Dermis microvascular lymphatic vessel endothelial cell (primary cell): ENCODE results near the gene PERM1. TPM values are rescaled to one million over a fixed set of nuclear protein-coding genes. Genes with fewer than 3 reads are reported as not detected.
"Not testable (repeated sequence)": the region's sequence is repeated elsewhere in the genome, so short reads cannot be mapped to it uniquely, and the experiment has no call there.

Source experiments
- DNase-seq, 2 donors: peaks; one replicate each; pipeline versions ENCODE4 v3.0.0 to v3.0.0-alpha.2; 2010; ENCODE audit warnings: low read depth in 2 of 2
- total RNA-seq: library from RNA; depleted of rRNA; stranded (reverse); fragments of >200 nt; gene quantifications from 2 replicates; pipeline ENCODE4 v1.2.1, GENCODE V29; 2014

Gene PERM1
- total RNA-seq, 1 donor from 2014 or later = not detected

- DNase-seq = no peak
Measured at GRCh38 chr1:947958-948357, 33.9 kb downstream of the PERM1 start.

- DNase-seq = not testable (repeated sequence)
Measured at GRCh38 chr1:946811-947210, 35.1 kb downstream of the PERM1 start.

GRCh38 chr1:945688-946556, 36.0 kb downstream of the PERM1 start:
- DNase-seq = no peak

DNA sequence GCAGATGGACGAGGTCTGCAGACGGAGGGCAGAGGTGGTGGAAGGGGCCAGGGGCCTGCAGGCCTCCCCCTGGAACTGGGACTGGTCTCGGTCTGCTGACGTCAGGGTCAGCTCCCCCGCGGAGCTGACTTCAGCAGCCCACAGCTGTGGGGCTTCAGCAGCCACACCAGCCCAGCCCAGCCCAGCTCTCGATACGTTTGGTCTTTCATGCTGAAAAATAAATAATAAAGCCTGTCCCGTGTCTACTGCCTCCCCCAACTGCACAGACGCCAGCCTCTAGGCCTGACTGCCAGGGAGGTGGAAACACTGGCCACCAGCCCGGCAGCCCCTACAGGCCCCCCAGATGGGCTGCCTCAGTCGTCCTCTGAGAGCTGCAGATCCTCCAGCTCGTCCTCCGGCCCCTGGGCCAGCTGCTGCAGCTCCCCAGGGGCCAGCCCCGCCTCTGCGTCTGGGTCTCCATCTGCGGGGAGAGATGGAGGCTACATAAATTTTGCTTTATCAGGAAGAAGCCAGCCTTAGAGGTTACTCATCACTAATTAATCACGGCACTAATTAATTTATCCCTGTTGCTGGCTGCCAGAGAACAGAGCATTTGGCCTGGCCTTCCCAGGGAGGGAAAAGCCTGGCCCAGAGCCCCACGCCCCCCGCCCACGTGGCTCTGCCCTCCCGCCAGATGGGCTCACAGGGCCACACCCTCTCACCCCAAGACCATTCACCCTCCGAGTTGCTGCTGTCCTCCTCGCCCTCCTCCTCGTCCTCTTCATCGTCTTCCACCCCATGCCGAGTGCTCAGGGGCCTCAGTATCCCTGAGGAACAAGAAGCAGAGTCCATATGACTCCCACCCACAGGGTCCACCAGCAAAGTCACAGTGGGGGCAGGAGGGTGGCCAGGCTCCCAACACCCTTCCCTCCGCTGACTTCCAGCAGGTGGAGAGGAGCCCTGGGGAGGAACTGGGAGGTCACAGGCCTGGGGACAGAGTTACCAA, 37.3 kb downstream of the PERM1 start:
- DNase-seq = no peak

DNA sequence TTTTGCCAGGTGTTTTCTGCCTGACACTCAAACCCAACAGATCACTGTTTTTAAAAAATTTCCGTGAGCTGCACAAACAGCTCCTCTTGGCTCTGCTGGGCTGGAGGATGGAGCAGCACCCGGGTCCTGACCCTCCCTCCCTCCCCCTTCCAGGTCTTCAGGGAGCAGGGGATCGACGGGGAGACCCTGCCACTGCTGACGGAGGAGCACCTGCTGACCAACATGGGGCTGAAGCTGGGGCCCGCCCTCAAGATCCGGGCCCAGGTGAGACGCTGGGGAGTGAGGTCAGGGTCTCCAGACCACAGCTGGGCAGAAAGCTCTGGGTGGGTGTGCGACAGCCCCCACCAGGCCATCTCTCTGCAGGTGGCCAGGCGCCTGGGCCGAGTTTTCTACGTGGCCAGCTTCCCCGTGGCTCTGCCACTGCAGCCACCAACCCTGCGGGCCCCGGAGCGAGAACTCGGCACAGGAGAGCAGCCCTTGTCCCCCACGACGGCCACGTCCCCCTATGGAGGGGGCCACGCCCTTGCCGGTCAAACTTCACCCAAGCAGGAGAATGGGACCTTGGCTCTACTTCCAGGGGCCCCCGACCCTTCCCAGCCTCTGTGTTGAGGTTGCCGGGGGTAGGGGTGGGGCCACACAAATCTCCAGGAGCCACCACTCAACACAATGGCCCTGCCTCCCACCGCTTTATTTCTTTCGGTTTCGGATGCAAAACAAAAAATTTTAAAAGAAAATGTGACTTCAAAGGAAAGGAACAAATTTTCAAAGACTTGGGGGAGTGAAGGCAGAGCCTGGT, 38.1 kb downstream of the PERM1 start:
- DNase-seq = no peak

- no peak for DNase-seq
Measured at GRCh38 chr1:942864-943533, 38.9 kb downstream of the PERM1 start.

GRCh38 chr1:942411-942821, 39.5 kb downstream of the PERM1 start:
- no peak for DNase-seq

- peak in 1 of 2 donors; percentile 29 for DNase-seq
Measured at GRCh38 chr1:941588-942383, 40.1 kb downstream of the PERM1 start.

- no peak for DNase-seq
Measured at GRCh38 chr1:941015-941587, 40.8 kb downstream of the PERM1 start.

GRCh38 chr1:940107-941014, 41.5 kb downstream of the PERM1 start:
- DNase-seq = peak in 1 of 2 donors; percentile 43

DNA sequence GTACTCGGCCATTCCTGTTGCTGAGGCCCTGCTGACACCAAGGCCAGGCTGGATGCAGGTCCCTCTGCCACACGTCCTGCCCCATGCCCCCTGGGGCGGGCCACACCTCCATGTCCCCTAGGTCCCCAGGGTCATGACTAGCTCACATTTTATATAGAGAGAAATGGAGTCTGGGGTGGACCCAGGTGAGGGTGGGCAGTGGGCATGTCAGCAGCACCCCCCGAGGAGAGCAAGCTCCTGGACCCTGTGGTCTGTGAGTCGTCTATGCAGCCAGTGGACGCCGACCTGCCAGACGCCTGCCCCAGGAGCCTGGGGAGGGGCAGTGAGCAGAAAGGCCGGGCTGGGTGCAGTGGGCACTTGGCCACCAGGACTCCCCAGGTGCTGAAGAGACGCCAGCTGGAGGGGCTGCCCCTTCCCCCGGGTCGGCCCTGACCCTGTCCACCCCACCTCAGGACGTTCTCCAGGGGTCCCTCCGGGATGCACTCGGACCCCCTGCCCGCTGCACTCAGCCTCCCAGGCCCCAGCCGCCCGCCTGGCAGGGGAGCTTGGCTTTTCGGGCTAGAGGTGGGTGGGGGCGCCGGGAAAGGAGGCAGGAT, 42.3 kb downstream of the PERM1 start:
- DNase-seq = no peak

- no peak for DNase-seq
Measured at GRCh38 chr1:938711-939489, 43.0 kb downstream of the PERM1 start.

DNA sequence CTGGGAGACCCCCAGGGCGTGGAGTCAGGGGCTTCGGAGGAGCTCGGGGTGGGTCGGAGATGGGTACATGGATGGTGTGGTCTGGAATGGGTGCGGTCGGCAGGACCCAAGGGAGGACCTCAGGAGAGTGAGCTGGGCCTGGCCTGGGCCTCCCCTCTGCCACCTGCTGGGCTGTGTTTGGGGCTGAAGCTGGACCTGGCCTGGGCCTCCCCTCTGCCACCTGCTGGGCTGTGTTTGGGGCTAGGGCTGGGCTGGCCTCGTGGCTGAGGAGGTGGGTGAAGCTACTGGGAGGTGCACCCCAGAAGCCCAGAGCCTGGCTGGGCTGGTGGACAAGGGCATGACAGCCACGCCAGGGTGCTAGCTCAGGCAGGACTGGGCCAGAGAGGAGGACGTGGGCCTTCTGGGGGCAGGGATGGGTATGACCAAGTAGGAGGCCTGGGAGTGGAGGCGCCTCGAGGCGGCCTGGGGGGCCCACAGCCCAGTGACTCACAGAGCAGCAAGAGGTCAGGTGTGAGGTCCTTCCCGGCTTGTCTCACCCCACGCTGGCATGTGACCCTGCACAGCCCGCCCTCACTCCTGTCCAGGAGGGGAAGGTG, 43.7 kb downstream of the PERM1 start:
- DNase-seq = peak in 1 of 2 donors; percentile 38

DNA sequence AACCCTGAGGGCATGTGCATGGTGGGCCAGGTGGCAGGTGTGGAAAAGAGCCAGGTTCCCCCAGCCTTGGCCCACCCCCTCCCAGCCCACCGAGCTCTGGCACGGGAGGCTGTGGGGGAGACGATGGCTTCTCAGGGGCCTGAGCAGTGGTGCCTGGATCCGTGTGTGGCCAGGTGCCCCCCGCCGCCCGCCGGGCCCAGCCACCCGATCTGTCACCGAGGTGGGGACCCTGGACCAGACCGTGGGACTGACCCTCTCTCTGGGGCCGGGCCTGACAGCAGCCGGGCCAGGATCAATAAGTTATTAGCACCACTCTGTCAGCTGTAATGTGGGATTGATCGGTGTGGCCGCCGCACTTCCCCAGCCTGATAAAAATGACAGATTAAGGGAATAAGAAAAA, 44.4 kb downstream of the PERM1 start:
- DNase-seq = no peak

GRCh38 chr1:936348-937264, 45.3 kb downstream of the PERM1 start:
- DNase-seq = no peak

- DNase-seq = no peak
Measured at GRCh38 chr1:935751-936231, 46.1 kb downstream of the PERM1 start.
